ENCODE data around the gene PDE6C.

- TF ChIP-seq CTCF (conservative IDR thresholded peaks at IDR 0.05 in 1 of 2, IDR thresholded peaks at IDR 0.05 in 1 of 2; ENCODE audit: extremely low read depth in 1 of 2, insufficient read depth in 1 of 2, low read depth in 1 of 2, low read length in 2 of 2): no peak
- TF ChIP-seq EZH2 (IDR thresholded peaks at IDR 0.05; ENCODE audit: borderline replicate concordance, low read length): no peak
Observed at GRCh38 chr10:93613126-93613525, 789 bp downstream of the PDE6C start.

Measured in mammary epithelial cell (primary cell).